ENCODE results near the gene SPDEF. TPM values are rescaled to one million over a fixed set of nuclear protein-coding genes. Genes with fewer than 3 reads are reported as not detected.
A peak's percentile ranks its signal among the peaks of the same experiment; 100 is the strongest.

SPDEF gene
- total RNA-seq: 10 to 100 TPM; 25.0 to 45.9 (median 32.3) TPM

DNA sequence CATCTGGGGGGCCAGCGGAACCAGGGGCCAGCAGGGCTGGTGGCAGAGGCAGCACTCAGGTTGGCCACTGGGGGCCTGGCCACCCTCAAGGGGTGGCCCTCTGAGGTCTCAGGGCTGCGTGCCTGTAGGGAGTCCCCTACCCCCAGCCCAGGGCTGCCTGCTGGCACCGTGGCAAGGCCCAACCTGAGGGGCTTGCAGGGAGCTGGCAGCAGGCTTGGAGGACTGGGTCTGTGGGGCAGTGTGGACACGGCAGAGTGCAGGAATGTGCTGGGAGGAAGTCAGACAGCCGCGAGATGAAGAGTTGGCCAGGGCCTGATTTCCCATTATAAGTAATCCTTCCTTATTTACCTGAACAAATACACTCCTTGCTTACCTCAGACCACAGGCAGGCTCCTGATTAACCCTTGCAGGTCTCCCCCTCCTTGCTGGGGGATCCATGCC lies at the start of gene SPDEF:
Gene SPDEF (minus strand): TSS at position 299 of the 441 bp plus-strand sequence. CDS start 11,874 bp downstream, outside the sequence.
- peak within 1 kb of the TSS; percentile 21 for H3K4me3 ChIP-seq
- no peak for DNase-seq (ENCODE audit: low spot score in 2 of 2)
- WGBS: 31% methylated on average over 3 of the region's 6 CpGs

GRCh38 chr6:34603707-34604106 lies 47.6 kb upstream of the SPDEF start:
- TF ChIP-seq, protein P1, sequence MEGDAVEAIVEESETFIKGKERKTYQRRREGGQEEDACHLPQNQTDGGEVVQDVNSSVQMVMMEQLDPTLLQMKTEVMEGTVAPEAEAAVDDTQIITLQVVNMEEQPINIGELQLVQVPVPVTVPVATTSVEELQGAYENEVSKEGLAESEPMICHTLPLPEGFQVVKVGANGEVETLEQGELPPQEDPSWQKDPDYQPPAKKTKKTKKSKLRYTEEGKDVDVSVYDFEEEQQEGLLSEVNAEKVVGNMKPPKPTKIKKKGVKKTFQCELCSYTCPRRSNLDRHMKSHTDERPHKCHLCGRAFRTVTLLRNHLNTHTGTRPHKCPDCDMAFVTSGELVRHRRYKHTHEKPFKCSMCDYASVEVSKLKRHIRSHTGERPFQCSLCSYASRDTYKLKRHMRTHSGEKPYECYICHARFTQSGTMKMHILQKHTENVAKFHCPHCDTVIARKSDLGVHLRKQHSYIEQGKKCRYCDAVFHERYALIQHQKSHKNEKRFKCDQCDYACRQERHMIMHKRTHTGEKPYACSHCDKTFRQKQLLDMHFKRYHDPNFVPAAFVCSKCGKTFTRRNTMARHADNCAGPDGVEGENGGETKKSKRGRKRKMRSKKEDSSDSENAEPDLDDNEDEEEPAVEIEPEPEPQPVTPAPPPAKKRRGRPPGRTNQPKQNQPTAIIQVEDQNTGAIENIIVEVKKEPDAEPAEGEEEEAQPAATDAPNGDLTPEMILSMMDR (IDR thresholded peaks at IDR 0.05): no peak
- TF ChIP-seq EP300 (IDR thresholded peaks at IDR 0.05) (no peak), POLR2A (IDR thresholded peaks at IDR 0.05) (no peak), POLR2AphosphoS5 (IDR thresholded peaks at IDR 0.05) (no peak)
- Histone ChIP-seq H3K36me3 (peaks cover 21% of the 10 kb centered on the region), H3K27me3 (no peaks in the 10 kb centered on the region), H3K4me1 (peaks cover 24% of the 10 kb centered on the region), H3K4me3 (no peak overlapping the region), H3K9me3 (no peaks in the 10 kb centered on the region), H3K27ac (no peak overlapping the region)
- DNase-seq (ENCODE audit: low spot score in 2 of 2): no peak
- WGBS: 92% methylated on average over 4 of the region's 4 CpGs

More for the DNA sequence above, at the start of gene SPDEF:
- Histone ChIP-seq H3K27ac (peak within 1 kb of the TSS; percentile 66), H3K27me3 (no peaks in the 10 kb centered on the region), H3K4me1 (no peaks in the 10 kb centered on the region), H3K9me3 (peaks cover 5% of the 10 kb centered on the region), H3K36me3 (no peaks in the 10 kb centered on the region)
- TF ChIP-seq POLR2A (IDR thresholded peaks at IDR 0.05) (no peak), POLR2AphosphoS5 (IDR thresholded peaks at IDR 0.05) (no peak), EP300 (IDR thresholded peaks at IDR 0.05) (no peak)
- TF ChIP-seq, protein P1 (IDR thresholded peaks at IDR 0.05): no peak

- H3K4me3 ChIP-seq: no peak overlapping the region
- no peaks in the 10 kb centered on the region for H3K27me3 ChIP-seq
- H3K27ac ChIP-seq: no peak overlapping the region
- DNase-seq (ENCODE audit: low spot score in 2 of 2): no peak
- TF ChIP-seq POLR2A (IDR thresholded peaks at IDR 0.05) (no peak), EP300 (IDR thresholded peaks at IDR 0.05) (no peak), POLR2AphosphoS5 (IDR thresholded peaks at IDR 0.05) (no peak)
- TF ChIP-seq, protein P1 (IDR thresholded peaks at IDR 0.05): no peak
- H3K9me3 ChIP-seq: no peaks in the 10 kb centered on the region
- H3K36me3 ChIP-seq: peaks cover 21% of the 10 kb centered on the region
- peaks cover 36% of the 10 kb centered on the region for H3K4me1 ChIP-seq
- 70% methylated on average over 10 of the region's 10 CpGs for WGBS
Measured at GRCh38 chr6:34602318-34603111, 46.4 kb upstream of the SPDEF start.

GRCh38 chr6:34601706-34602105 lies 45.6 kb upstream of the SPDEF start:
- Histone ChIP-seq H3K4me1 (peaks cover 44% of the 10 kb centered on the region), H3K4me3 (no peak overlapping the region), H3K36me3 (peaks cover 19% of the 10 kb centered on the region), H3K9me3 (no peaks in the 10 kb centered on the region), H3K27ac (no peak overlapping the region), H3K27me3 (no peaks in the 10 kb centered on the region)
- TF ChIP-seq EP300 (IDR thresholded peaks at IDR 0.05) (no peak), POLR2A (IDR thresholded peaks at IDR 0.05) (no peak), POLR2AphosphoS5 (IDR thresholded peaks at IDR 0.05) (no peak)
- TF ChIP-seq, protein P1 (IDR thresholded peaks at IDR 0.05): no peak
- DNase-seq (ENCODE audit: low spot score in 2 of 2): no peak
- WGBS: 60% methylated on average over 4 of the region's 4 CpGs

- no peak for TF ChIP-seq POLR2A (IDR thresholded peaks at IDR 0.05)
- no peak for TF ChIP-seq POLR2AphosphoS5 (IDR thresholded peaks at IDR 0.05)
- no peak for TF ChIP-seq EP300 (IDR thresholded peaks at IDR 0.05)
- TF ChIP-seq, protein P1 (IDR thresholded peaks at IDR 0.05): no peak
- Histone ChIP-seq H3K4me1 (peaks cover 44% of the 10 kb centered on the region), H3K9me3 (no peaks in the 10 kb centered on the region), H3K4me3 (no peak overlapping the region), H3K36me3 (peaks cover 10% of the 10 kb centered on the region), H3K27ac (no peak overlapping the region), H3K27me3 (no peaks in the 10 kb centered on the region)
- no peak for DNase-seq (ENCODE audit: low spot score in 2 of 2)
- 91% methylated on average over 4 of the region's 4 CpGs for WGBS
Measured at GRCh38 chr6:34600796-34601195, 44.7 kb upstream of the SPDEF start.

Measured in suprapubic skin (tissue), 4 donors.